ENCODE data around the gene IFT88.
A peak's percentile ranks its signal among the peaks of the same experiment; 100 is the strongest.

The IFT88 gene

DNA sequence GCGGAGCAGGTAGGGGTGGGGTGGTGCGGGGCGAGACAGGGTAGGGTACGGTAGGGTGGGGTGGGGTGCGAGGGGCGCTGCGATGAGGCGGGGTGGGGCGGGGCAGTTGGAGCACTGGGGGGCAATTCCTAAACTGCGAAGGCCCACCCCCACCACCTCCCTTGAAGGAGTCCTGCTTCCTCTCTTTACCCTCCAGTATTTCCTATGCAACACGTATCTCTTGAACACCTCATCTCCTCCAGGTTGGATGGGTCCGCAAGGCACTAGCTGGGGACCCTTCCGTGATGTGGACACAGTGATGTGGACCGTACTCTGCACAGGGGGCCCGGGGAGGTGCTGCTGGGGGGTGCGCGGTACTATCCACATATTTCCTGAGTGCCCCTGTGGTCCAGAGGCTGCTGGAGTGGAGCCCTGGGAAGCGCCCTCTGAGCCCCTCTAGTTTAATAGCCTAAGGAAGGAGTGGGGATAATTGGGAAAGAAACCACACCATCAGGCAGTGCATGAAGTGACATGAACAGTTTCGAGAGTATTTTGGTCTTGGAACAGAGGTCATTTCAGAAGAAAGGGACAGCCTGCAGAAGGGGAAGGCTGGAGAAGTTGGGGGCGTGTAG lies 137.6 kb downstream of the IFT88 start:
- H3K4me3 ChIP-seq (ENCODE audit: low read depth, low read length), result peak overlapping the region; percentile 66
- DNase-seq (ENCODE audit: low read depth, low spot score), result no peak
- TF ChIP-seq CTCF (IDR thresholded peaks at IDR 0.05; ENCODE audit: insufficient read depth, low read length, missing control alignments), result no peak
- ChIA-PET POLR2A (interaction anchor here (0.6 kb wide), 1 partner anchor 18 kb away, joined by 3 read pairs; no protein-coding TSS in a partner anchor), CTCF (interaction anchor here (0.8 to 2.7 kb wide), 16 partner anchors 9 to 578 kb away, joined by 3 to 19 read pairs (median 4); no protein-coding TSS in a partner anchor)

DNA sequence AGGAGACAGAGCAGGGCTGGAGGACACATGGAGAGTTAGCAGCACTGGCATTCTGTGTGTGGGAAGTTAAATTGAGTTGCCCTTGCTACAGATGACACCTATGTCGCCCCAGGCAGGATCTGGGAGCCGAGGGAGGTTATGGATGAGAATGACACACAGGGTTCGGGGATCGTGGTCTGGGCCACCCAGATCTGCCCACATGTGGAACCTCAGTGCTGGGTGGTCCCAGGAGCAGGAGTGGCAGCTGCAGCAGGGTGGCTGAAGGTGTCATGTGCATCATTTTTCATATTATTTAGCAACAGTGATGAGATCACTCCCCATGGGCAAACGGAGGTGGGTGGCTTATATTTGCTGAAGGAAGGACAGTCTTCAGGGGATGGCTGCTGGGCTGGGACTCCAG lies 139.7 kb downstream of the IFT88 start:
- CTCF ChIA-PET, result interaction anchor here (1.1 to 1.5 kb wide), 4 partner anchors 8 to 138 kb away, joined by 3 read pairs; no protein-coding TSS in a partner anchor

DNA sequence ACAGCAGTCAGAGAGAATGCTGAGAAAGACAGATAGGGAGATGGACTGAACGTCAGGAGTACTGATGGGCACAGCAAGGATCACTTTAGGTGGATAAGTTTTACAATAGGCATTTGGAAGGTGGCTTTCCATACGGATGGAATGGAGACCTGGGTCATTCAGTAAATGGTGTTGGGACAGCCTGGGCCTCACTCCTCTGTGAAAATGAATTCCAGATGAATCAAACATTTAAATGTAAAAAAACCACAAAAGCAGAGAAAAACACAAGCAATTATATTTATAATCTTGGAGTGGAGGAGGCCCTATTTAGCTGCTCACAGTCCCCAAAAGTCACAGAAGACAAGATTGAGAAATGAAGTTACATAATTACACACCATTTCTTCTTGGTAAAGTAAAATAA lies 141.3 kb downstream of the IFT88 start:
- no peak for DNase-seq (ENCODE audit: low read depth, low spot score)
- ChIA-PET POLR2A (no interaction called here), CTCF (interaction anchor here (1.1 to 8.1 kb wide), 5 partner anchors 9 to 213 kb away, joined by 3 to 110 read pairs (median 5); no protein-coding TSS in a partner anchor)
- TF ChIP-seq CTCF (IDR thresholded peaks at IDR 0.05; ENCODE audit: insufficient read depth, low read length, missing control alignments), result no peak
- no peak overlapping the region for H3K4me3 ChIP-seq (ENCODE audit: low read depth, low read length)

More for the DNA sequence above, 139.7 kb downstream of the IFT88 start:
- POLR2A ChIA-PET, result no interaction called here
- no peak for TF ChIP-seq CTCF (IDR thresholded peaks at IDR 0.05; ENCODE audit: insufficient read depth, low read length, missing control alignments)
- H3K4me3 ChIP-seq (ENCODE audit: low read depth, low read length), result no peak overlapping the region
- no peak for DNase-seq (ENCODE audit: low read depth, low spot score)

- DNase-seq (ENCODE audit: low read depth, low spot score), result no peak
- TF ChIP-seq CTCF (IDR thresholded peaks at IDR 0.05; ENCODE audit: insufficient read depth, low read length, missing control alignments), result no peak
- CTCF ChIA-PET, result interaction anchor here (0.5 to 8.1 kb wide), 12 partner anchors 10 to 218 kb away, joined by 3 to 110 read pairs (median 4); no protein-coding TSS in a partner anchor
- POLR2A ChIA-PET, result no interaction called here
- no peak overlapping the region for H3K4me3 ChIP-seq (ENCODE audit: low read depth, low read length)
Observed at GRCh38 chr13:20709369-20709768, 142.4 kb downstream of the IFT88 start.

GRCh38 chr13:20709782-20710181 lies 142.8 kb downstream of the IFT88 start:
- no peak for DNase-seq (ENCODE audit: low read depth, low spot score)
- TF ChIP-seq CTCF (IDR thresholded peaks at IDR 0.05; ENCODE audit: insufficient read depth, low read length, missing control alignments), result no peak
- no peak overlapping the region for H3K4me3 ChIP-seq (ENCODE audit: low read depth, low read length)
- CTCF ChIA-PET, result interaction anchor here (0.5 to 8.1 kb wide), 12 partner anchors 8 to 218 kb away, joined by 3 to 110 read pairs (median 8); no protein-coding TSS in a partner anchor
- POLR2A ChIA-PET, result no interaction called here

DNA sequence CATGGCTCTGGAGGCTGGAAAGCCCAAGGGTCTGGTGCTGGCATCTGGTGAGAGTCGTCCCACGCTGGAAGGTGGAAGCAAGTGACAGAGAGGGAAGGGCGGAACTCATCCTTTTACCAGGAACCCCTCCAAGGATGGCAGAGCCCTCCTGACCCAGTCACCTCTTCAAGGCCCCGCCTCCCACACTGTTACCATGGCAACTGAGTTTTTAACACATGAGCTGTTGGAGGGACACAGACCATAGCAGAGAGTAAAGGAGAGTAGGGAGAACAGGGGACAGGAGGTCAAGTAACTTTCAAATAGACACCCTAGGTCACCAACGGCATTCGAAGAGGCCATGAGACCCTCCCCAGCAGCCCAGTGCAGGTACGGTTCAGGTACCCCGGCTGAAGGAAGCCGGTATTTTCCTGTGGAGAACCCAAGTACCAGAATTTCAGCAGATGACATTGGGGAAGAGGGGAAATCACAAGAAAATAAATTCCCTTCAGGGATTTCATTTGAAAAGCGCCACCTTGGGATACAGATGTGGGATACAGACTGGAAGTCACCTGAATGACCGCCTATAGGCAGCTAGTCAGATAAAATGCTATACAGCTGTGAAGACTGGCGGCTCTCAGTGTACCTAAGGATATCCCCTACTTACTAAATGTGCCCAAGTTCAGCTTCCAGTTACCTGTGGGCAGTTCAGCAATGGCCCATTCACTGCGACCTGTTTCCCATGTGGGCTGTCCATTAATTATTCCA lies 144.5 kb downstream of the IFT88 start:
- no peak for DNase-seq (ENCODE audit: low read depth, low spot score)
- POLR2A ChIA-PET, result no interaction called here
- CTCF ChIA-PET, result interaction anchor here (0.7 to 8.1 kb wide), 26 partner anchors 8 to 220 kb away, joined by 3 to 110 read pairs (median 4); partner anchors contain the start of gene IL17D
- TF ChIP-seq CTCF (IDR thresholded peaks at IDR 0.05; ENCODE audit: insufficient read depth, low read length, missing control alignments), result no peak
- H3K4me3 ChIP-seq (ENCODE audit: low read depth, low read length), result no peak overlapping the region
